ENCODE data around the gene APOE.
"Not testable (repeated sequence)": the region's sequence is repeated elsewhere in the genome, so short reads cannot be mapped to it uniquely, and the experiment has no call there.

DNA sequence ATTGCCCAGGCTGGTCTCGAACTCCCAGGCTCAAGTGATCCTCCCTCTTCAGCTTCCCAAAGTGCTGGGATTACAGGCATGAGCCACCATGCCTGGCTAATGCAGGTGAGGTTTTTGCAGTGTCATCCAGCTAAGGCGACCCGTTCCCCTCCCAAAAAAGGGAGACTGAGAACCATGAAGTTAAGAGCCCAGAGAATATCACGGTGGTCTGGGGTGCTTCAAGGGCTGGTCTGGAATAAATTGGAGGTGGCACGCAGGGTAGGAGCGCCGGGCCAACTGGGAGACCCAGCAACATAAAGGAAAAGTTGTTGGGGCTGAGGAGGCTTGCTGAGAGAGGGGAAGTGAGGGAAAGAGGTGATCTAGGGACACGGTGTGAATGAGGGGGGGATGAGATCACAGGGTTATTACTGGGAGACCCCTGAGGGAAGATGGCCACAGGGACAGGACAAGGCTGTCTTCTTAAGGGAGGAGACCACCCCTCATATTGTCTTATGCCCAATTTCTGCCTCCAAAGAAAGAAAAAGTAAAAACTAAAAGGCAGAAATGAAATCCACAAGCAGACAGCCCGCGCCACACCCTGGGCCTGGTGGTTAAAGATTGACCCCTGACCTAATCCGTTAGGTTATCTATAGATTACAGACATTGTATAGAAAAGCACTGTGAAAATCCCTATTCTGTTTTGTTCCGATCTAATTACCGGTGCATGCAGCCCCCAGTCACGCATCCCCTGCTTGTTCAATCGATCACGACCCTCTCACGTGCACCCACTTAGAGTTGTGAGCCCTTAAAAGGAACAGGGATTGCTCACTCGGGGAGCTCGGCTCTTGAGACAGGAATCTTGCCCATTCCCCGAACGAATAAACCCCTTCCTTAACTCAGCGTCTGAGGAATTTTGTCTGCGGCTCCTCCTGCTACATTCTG is 8.2 kb downstream of the APOE start:
- TF ChIP-seq, protein P1, sequence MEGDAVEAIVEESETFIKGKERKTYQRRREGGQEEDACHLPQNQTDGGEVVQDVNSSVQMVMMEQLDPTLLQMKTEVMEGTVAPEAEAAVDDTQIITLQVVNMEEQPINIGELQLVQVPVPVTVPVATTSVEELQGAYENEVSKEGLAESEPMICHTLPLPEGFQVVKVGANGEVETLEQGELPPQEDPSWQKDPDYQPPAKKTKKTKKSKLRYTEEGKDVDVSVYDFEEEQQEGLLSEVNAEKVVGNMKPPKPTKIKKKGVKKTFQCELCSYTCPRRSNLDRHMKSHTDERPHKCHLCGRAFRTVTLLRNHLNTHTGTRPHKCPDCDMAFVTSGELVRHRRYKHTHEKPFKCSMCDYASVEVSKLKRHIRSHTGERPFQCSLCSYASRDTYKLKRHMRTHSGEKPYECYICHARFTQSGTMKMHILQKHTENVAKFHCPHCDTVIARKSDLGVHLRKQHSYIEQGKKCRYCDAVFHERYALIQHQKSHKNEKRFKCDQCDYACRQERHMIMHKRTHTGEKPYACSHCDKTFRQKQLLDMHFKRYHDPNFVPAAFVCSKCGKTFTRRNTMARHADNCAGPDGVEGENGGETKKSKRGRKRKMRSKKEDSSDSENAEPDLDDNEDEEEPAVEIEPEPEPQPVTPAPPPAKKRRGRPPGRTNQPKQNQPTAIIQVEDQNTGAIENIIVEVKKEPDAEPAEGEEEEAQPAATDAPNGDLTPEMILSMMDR (IDR thresholded peaks at IDR 0.05): not testable (repeated sequence)
- TF ChIP-seq POLR2A (IDR thresholded peaks at IDR 0.05): not testable (repeated sequence)

All from right lobe of liver (tissue), 4 donors.